Body of pancreas (tissue), 4 donors: ENCODE results near the gene ZNF785.

Experiments
- CTCF ChIP-seq, 7 experiments: fragments of 450-650 bp in 4 of 7; fragments of 200-600 bp in 3 of 7; sonication (generic) in 3 of 7; IDR thresholded peaks; one replicate each; pipeline ENCODE4 v1.5.1; 2016 to 2019; ENCODE audit warnings: antibody characterized with exemption in 7 of 7
- POLR2A ChIP-seq, 3 donors: fragments of 450-650 bp; IDR thresholded peaks; one replicate each; pipeline ENCODE4 v1.6.1; 2016; ENCODE audit warnings: antibody characterized with exemption in 3 of 3, mild to moderate bottlenecking in 2 of 3

- no peak for TF ChIP-seq CTCF (IDR thresholded peaks at IDR 0.05)
- no peak for TF ChIP-seq POLR2A (IDR thresholded peaks at IDR 0.05)
Measured at GRCh38 chr16:30581457-30581856, 4.0 kb downstream of the ZNF785 start.
